ENCODE results near the gene SIX1.

Gene SIX1

DNA sequence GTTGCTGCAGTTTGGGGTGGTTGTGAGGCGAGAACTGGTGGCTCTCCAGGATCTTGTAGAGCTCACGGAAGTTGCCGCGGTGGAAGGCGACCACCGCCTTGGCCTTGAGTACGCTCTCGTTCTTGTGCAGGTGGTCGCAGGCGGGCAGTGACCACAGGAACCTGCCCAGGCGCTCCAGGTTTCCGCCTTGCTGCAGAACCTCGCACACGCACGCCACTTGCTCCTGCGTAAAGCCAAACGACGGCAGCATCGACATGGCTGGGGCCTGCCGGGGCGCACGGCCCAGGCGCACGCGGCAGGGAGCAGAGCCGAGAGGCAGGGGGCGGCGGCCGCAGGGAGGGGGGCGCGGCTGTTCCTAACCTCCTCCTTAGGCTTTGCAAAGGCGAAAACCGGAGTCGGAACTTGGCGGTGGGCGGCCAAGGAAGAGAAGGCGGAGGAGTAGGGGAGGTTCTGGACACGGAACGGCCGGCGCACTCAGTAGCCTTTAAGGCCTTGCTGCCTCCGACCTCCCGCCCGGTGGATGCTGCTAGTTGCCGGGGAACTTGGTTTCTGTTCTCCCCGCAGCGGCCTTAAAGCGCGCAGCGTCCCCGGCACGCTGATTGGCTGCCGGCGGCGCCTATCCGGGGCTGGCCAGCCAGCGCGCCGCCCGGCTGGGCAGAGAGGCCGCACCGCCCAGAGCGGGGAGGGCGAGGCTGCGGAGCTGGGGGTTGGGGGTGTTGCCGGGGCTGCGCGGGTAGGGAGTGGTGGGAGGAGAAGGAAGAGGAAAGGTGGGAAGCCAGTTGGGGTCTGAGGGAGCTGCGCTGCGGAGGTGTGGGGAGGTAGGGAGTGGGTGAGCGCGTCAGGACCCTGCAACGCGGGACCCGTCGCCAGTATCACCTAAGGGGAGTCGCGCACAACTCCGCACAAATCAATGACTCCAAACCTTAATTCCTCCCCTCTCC lies at the start of gene SIX1:
SIX1 (minus strand) TSS at position 544 of the 941 bp plus-strand sequence; CDS start at position 256, 288 bp downstream.
- DNase-seq = peak; percentile 79

DNA sequence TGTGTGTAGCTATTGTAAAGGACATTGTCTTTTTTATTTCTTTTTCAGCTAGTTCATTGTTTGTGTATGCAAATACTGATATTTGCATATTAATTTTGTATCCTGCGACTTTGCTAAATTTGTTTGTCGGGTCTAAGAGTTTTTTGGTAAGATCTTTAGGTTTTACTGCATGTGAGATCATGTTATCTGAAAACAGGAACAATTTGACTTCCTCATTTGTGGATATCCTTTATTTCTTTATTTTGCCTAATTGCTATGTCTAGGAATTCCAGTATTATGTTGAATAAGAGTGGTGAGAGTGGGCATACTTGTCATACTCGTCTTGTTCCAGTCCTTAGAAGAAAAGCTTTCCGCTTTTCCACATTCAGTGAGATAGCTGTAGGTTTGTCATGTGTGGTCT lies 46.0 kb upstream of the SIX1 start:
- no peak for DNase-seq

DNA sequence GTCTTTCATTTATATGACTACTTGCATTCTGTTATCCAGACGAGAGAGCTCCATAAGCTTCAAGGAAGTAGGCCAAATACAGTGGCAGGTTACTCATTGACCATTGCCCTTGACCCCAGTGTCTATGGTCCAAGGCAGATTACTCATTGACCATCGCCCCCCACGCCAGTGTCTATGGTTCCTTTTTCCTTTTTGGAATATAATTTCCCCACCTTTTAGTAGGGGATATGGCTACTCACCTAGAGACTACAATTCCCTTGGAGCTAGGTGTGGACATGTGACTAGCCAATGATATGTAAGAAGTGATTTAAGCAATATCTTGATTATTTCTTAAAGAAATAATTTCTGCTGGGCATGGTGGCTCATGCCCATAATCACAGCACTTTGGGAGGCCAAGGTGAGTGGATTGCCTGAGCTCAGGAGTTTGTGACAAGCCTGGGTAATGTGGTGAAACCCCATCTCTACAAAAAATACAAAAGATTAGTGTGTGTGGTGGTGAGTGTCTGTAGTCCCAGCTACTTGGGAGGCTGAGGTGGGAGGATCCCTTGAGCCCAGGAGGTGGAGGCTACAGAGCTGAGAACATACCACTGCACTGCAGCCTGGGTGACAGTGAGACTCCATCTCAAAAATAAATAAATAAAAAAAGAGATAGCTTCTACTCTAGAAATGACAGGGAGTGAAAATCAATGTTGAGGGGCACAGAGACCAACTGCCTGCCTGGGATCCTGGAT lies 42.3 kb upstream of the SIX1 start:
- no peak for DNase-seq

DNA sequence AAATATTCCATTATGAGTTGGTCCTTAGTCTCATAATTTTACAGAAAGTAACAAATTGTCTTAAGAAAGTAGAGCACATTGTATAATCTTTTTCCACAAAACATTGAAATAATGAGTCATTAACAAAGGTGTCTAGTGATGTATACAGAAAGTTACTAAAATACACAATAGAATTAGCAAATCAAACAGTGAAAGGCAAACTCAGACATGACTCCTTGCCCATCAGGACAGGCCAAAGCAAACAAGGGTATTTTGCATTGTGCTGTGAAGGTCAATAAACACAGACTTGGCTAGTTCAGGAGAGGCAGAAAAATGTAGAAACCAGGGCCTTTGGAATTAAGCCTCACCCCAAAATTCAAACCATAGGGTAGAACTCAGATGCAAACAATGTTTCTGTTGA lies 37.6 kb upstream of the SIX1 start:
- no peak for DNase-seq

DNA sequence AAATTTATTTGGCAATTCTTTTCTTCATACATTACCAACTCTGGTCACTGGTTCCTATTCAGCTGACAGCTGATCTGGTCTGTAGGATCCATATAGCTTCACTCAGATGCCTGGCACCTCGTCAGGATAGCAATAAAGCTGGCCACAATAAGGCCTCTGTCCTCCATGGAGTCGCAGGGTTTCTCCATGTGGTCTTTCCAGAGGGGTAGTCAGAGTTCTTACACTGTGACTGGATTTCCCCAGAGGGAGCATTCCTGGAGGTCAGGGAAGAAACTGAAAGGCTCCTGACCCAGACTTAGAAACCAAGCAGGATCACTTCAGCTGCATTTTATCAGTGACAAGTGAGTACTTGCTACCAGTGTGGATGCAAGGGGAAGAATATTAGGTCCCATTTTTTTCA lies 34.9 kb upstream of the SIX1 start:
- no peak for DNase-seq

DNA sequence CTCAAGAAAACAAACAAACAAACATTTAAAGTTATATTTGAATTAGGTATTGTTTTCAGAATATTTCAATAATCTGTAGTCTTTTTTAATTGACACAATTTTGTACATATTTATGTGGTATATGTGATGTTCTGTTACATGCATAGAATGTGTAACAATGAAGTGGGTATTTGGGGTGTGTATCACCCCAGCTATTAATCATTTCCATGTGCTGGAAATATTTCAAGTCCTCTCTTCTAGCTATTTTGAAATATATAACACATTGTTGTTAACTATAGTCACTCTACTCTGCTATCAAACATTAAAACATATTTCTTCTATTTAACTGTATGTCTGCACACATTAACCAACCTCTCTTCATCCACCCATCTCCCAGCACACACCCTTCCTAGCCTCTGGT lies 32.0 kb upstream of the SIX1 start:
- DNase-seq = no peak

DNA sequence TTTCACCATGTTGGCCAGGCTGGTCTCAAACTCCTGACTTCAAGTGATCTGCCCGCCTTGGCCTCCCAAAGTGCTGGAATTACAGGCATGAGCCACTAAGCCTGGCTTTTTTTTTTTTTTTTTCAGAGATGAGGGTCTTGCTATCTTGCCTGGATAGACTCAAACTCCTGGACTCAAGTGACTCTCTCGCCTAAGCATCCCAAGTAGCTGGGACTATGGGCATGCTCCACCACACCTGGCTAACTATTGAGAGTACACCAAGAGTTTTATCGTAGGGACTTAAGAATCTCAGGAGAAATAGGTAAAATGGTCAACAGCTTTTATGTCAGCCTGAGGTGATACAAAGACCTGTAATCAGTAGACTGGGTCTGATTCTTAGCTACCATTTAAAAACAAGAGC lies 31.2 kb upstream of the SIX1 start:
- no peak for DNase-seq

DNA sequence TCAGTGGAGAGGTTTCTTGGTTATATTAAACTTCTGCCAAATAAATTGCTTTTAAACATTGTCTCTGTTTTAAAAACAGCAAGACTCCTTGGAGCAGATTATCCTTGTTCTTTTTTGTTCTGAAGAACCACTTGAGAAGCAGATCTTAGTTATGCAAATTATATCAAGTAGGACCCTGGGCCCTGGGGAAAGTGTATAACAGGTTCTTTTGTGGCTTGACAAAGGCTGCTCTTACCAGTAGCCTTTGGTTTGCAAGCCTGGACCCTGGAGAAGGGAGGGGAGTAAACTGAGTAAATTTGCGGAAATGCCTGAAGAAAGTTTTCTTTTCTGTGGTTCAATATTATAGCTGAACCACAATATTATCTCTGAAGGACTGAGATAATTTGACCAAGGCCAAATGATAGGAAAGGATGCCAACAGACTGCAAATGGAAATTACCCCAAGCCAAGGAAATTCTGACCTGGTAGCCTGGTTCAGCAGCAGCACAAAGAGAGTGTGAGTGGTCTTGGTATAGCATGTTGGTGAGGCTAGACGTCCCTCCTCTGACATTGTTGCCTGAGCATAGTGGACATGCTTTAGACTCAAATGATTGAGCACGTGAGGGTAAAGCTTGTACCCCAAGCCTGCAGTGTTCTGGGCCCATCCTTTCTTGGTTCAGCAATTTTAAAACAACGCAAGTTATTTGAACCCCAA lies 30.4 kb upstream of the SIX1 start:
- no peak for DNase-seq

DNA sequence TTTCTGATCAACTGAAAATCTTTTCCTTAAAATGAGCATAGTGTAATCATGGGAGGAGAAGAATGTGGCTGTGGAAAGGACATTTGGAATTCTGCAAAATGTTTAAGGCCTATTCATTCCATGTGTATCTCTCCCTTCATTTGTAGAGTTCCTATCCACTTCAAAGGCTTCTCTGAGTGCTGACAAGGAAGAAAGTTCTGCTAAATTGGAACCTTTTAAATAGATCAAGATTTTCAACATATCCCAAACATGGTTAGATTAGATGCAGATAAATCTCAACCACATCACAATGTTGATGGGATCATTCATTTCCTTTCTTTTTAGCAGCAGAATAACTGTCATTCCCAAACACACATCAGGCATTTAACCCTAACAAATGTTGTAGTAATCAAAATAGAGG lies 28.4 kb upstream of the SIX1 start:
- no peak for DNase-seq

DNA sequence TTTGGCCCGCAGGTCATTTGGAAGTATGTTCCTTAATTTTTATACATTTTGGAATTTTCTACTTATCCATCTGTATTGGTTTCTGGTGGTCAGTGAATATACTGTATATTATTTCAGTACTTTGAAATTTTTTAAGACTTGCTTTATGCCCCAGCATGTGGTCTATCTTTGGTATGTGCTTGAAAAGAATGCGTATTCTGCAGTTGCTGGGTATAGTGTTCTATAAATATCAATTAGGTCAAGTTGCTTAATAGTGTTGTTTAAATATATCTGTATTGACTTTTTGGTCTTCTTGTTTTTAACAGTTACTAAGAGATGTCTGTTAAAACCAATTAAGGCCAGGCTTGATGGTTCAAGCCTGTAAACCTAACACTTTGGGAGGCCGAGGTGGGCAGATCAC lies 21.7 kb upstream of the SIX1 start:
- DNase-seq = no peak

DNA sequence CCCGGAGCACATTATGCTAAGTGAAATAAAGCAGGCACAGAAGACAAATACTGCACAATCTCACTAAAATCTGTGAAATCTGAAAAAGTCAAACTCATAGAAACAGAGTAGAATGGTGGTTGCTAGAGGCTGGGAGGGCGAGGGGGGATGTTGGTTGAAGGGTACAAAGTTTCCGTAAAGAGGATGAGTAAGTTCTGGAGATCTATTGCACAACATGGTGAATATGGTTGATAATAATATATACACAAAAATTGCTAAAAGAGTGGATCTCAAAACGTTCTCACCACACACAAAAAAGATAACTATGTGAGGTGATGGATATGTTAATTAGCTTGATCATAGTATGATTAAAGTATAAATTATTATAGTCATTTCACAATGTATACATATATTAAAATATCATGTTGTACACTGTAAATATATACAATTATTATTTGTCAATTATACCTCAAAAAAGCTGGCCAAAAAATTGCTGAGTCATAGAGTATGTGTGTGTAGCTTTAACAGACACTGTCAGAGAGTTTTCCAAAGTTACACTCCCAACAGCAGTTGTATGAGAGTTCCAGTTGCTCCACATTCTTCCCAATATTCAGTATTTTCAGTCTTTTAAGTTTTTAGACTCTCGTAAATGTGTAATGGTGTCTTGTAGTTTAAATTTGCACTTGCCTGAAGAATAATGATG lies 19.3 kb upstream of the SIX1 start:
- no peak for DNase-seq

DNA sequence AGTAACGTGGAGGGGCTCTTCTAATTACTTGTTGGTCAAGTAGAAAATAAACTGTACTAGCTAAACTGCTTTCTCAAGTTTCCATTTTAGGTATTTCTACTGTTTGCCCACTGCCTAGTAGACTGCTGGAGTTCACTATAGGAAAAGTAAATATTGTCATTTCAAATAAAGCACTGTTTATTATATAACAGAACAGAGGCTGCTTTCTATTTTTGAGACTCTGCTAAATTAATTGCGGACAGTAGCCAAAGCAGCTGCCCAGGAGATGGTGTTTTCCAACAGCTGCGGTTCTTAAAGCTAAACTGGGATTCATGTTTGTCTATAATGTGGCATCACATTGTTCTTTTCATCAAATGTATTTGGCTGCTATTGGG lies 15.9 kb upstream of the SIX1 start:
- DNase-seq = no peak

DNA sequence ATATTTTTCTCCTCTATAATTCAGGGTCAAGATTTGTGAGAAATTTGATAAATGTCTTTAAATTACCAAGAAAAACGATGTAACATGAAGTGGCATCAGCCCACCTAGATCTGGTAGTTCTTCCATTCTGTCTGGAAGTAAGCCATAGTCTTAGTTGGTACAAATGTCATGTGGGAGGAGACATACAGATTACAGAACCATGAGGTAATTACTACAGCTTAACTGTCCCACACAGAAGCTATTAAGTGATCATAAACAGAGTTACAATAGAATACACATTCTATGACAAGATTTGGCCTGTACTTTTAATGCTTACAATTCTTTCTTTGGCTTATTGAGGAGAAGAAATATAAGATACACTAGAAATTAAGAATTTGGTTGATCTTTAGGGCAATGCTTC lies 13.7 kb upstream of the SIX1 start:
- no peak for DNase-seq

DNA sequence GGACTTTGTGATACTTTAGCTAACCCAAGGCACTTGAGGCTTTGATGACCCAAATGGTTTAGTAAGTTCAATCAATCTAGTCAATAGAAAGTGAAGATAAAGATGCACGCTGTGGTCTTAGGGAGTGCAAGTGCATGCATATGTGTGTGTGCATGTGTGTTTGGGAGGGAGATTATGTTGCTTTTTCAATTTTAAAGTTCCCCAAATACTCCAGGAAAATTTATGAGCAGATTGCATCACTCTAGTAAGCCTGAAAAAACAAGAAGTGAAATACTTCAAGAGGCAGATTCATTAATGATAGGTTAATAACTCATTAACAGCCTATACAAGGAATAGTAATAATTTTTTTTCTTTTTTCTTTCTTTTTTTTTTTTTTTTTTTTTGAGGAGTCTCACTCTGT lies 12.4 kb upstream of the SIX1 start:
- no peak for DNase-seq

DNA sequence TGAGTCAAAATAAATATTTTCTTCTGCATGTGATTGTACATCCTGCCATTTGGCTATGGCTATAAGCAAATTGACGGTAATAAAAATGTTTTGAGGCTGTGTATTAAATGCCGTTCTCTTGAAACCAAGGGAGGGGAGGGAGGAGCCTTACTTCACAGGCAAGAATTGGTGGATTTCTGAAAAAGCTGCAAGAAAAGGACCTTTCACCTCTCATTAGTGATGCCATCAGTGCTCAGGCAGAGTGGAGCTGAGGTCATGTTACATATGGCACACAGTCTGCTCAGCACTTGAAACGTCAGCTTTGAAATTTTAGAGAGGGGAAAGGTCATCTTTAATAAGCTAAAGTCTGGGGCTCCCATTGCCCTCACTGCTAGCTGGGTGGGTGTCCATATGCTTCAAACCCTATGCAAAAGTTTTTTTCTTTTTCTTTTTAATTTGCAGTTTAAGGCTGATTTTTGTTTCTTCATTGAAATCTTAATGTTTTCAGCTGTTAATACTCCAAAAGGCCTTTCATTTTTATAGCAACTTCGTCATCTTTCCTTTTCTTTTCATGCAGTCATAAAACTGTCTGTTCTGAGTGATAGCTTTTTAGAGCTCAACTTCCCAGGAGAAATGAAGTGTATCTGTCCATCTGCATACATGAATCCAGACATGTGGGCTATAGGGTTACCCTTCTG lies 9.8 kb upstream of the SIX1 start:
- DNase-seq = peak; percentile 97

DNA sequence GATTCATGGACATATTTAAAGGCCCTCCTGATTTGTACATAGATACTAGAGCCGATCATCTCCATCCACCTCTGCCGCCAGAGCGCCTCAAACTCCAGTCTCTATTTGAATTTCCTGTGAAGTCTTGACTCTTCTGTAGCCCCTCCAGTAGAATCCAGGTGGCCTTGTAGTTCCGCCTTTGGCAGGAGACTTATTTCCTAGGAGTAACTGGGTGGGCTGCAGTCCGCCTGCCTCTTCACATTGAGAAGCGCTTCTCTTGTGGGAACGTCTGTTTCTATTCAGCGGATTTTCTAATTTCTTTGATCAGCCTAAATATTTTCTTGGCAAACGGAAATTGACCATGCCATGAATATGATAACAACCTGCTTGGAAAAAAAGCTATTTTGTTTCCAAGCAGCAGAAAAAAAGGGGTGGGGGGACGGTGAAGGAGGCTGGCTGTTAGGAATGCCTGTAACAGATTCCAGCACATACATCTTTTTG lies 9.0 kb upstream of the SIX1 start:
- DNase-seq = no peak

DNA sequence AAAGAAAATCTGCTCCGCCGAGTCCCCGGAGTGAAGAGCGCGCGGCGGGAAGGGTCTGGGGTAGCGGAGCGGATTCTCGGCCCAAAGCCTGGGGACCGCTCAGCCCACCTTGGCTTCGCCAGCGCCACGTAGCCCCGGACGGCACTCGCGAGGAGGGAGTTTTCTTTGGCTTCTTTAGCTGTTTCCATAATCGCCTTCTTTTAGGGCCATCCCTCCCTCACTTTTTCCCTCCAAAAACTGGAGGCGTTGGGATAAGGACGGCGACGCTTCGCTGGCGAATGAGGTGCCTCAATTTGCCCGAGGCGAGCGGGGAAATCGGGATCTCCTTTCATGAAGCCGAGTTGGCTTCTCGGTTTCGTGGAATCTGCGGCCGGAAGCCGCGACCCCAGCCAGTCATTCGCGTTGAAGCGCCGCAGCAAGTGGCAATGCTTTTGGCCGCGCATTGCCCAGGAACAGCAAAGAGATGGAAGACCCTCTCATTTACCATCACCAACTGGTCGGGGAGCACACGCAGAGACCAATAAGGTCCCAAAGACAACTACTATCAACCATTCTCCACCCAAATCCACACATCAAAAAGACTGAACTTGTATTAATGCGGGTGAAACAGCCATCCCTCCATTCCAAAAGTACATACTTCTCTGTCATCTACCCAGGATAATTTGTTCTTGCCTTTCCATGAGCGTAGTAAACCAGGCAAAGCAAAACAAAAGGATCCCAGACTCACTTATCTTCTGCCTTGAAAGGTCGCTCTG lies 8.4 kb upstream of the SIX1 start:
- DNase-seq = no peak

DNA sequence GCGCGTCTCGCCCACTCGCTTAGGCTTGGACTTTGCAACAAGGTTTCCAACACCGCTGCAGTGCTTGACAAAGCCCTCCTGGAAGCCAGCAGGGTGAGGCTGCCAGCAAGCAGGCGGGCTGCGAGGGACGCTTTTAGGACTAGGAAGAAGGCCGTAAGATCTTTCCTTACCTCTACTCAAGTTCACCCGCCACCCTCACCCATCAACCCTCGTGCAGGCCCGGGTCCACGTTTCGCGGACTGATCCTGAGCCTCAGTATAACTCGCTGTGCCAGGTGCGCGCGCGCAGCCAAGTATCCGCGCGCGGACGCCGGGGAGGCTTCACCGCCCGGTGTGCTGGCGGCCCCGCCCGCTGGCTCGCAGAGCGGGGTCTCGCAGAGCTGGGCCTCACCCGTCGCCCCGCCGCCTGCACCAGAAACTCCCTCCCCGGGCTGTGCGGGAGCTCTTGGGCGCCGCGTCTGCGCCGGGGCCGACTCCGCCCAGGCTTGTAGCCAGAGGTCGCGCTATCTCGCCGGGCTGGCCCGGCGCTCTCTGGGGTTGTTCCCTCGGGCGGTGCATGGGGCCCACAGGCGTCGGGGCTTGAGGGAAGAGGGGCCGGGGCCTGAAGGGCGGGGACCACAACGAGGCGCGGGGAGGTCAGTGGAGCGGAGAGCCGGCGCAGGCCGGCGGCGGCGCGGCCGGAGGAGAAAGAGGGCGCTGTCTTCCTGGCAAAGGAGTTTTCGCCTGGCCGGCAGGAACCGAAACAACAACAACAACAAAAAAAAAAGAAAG lies 7.6 kb upstream of the SIX1 start:
- DNase-seq = no peak

DNA sequence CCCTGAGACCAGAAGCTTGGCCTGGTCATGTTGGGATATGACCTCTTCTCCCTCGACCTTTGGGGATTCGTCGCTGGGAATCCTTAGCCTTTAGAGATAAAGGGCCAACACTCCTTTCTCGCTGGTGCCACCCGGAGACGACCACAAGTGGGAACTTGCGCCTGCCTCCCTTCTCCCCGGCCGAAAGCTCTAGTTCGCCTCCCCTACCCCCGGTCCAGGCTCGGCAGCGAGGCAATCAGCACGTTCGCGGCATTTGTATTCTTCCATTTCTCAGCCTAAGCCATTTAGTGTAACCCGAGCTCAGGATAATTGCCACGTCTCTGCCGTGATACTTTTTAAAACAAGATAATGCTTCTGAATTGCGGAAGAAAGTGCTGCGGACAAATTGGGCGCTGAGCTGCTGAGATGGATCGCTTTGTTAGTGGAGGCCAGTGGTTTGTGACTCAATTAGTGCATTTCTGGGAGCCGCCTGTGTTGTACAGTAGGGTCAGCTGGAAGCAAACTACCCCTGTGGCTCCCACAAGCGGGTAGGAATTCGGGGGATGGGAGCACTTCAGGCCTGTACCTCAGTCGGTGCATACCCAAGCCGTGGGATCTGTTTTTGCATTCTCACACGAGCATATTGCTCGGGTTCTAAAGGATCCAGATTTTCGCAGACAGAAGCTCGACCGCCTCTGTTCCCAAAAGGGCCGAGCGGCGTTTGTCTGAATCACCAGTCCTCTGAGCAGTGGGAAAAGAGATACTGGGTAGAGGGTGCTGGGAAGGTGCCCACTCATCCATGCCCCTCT lies 6.8 kb upstream of the SIX1 start:
- DNase-seq = peak; percentile 43

Data from NCI-H2171 treated with DMSO at 0.1 percent for 48 hours (cell line).